Glomerular visceral epithelial cell (primary cell): Measurements from ENCODE around the gene TBC1D22A.

Experiments
- DNase-seq: peaks from one replicate; pipeline ENCODE4 v3.0.0-alpha.2; 2016; ENCODE audit errors: extremely low spot score

TBC1D22A gene

DNA sequence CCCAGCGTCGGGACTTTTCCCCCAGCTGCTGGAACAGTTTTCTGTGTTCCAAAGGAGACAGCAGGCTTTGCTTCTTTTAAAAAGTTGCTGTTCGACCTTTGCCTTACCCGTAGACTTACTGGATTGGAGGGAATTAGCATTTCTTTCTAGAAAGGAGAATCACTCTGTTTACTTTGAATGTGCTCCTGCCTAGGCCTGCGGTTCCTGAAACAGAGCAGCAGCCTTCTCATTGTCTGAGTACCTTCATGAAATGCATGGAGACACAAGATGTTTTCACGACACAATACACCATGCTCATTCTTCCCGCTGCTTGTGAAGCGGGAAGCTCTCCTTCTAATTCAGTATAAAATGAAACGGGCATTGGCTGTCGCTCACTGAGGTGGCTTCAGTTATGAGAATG is 196.2 kb downstream of the TBC1D22A start:
- no peak for DNase-seq

DNA sequence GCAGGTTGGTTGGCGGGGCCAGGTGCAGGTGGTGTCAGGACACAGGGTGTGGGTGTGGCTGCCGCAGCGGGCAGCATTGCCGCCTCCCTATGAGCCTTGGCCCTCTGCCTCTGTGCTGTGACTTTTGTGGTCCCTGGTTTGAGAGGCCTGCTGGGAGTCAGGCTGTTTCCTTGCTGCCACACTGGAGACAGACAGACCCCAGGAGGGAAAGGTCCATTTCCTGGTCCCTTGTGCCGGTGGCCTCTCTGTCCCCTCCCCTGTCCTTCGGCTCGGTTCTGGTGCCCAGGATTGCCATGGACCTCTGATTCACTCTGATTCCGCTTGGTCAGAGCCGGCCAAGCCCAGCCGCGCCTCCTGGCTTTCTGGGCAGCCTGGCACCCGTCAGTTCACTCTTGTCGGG is 196.9 kb downstream of the TBC1D22A start:
- DNase-seq = no peak

DNA sequence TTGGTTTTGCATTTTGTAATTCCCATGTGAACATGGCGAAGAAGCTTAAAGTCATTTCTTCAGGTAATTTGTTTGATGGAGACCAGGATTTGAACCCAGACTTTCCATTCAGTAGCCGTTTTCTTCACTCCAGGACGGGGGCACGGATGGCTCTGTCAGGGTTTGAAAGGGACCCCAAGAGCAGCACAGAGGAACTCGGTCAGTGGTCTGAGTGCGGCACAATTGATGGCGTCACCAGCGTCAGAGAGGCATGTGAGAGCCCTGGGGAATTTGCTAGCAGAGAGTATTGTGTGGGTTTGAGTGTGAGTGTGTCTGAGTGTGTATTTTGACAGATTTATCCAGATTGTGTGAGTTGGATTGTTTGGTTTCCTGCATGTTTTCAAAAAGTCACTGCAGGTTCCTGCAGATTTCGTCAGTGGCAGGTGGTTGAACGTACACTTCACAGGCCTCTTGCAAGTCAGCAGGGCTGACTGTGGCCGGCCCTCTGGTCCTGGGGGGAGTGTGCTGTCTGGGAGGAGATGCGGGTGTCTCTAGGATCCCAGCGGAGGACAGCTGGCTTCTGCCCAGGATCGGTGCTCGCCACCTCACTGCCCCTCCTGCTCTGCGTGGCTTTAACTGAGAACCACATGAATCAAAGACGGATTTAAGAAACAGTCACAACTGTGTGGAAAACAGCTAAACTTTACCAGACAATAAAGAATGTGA is 199.3 kb downstream of the TBC1D22A start:
- no peak for DNase-seq

DNA sequence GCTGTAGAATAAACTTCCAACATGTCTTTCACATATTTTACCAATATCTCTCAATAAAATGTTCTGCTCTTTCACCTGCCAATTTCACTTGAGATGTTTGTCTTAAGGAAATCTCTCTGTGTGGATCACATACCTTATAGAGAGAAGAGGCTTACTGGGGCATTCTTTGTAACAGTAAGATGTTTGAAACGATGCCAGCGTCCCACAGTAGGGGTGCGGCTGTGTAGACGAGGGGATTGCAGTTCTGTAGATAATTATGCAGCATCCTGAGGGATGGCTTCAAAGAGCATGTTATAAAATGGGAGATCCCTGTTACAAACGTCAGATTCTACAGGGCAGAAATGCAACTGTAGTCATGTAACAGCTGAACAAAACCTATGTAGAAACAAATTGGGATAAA is 200.0 kb downstream of the TBC1D22A start:
- DNase-seq = no peak

DNA sequence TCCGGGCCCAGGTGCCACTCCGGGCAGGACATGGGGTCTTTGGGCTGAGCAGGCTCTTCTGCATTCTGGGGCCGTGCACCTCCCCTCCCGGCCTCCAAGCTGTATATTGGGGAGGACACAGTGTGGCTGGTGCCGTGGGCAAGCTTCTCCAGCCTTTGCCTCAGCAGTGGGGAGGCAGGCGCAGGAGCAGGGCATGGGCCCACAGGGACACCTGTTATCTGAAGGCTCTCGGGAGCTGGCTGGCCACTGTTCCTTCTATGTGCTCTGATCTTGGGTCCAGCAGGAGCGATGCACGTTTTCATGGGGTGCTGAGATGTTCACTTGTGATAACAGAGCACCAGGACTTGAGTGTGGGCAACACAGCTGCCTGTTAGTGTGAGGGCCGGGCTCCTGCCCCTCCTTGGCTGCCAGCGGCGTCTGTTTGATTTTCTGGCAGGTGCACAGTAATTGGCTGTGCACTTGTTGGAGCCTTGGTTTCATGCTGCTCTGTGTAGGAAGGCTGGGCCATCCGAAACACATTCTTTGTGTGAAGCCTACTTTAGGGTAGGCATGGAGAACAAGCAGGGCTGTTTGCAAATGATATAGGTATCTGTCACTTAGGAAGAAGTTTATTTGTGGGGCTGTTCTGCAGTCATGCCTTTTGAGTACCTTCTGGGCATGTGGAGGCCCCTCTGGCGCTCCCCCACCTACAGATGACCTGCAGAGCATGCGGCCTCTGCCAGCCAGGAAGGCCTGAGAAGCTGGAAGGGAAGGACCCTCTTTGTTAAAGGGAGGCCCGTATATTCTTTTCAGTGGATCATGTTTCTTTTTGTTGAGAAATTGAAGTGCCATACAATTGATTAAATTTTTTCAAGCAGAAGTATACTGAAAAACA is 201.5 kb downstream of the TBC1D22A start:
- no peak for DNase-seq

DNA sequence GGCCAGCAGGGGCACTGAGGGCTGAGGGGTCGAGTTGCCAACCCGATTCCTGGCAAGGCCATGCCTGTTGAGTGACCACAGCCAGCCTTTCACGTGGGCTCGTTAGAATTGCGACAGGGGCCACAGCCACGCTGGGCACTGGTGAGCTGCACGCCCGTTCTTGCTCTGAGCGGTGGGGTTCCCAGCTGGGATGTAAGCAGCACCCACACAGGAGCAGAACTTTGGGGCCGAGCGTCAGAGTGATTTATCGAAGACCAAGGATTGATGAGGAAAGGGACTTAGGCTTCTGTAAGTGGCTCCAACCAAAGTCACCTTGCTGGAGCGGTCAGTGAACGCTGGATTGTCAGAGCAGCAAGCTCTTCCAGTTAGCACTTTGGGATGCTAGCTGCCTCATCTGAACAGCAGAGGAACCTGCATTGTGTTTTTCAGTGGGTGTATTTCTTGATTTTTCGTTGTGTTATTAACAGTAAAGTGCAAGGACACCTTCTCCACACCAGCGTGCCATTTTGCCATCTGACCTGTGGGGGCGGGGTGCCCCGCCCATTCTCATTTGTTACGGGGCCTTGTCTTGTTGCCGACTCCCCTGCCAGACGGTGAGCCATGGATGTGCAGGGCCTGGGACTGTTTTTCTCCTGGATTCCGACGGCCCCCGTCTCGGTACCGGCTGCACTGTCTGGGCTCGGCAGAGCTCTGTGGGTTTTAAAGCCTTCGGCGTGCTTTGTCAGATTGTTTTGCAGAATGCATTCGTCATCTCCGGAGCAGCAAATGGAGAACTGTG is 202.5 kb downstream of the TBC1D22A start:
- no peak for DNase-seq

DNA sequence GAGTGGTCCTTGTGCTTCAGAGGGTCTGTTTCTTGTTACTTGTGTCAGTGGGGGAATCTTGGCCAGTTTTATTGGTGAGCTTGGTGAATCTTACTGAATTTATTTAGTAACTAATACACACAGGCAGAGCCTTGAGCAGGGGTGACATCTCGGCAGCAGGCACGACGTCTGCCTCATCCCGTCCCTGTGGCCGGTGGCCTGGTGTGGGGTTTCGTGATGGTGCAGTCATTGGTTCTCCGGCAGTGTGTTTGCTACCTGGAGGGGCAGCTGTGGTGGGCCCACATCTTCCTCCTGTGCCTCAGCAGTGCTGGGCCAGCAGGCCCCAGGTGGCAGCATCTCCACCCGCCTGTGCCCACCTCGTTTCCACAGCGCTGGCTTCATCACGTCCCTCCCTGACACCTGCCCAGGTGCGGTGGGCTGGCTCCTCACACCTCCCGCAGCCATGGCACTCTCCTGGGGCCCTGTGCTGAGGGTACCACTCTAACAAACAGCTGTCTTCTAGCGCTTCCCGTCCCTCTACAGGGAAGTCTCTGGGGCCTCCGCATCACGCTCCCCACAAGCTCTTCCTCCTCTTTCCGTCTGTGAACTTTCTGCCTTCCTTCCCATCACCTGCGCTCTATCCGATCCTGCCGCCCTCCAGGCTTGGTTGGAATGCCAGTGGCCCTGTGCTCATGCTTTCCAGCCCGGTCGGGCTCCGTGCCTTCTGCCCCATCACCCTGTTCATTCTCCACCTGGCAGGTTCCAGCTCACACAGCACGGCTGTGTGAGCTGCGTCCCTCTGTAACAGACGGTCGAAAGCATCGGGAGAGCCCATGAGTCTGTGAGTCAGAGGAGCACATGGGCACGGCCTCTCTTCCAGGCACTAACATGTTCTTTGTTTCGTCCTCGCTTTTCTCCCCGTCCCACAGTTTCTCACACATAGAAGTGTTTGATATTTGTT is 203.4 kb downstream of the TBC1D22A start:
- no peak for DNase-seq

DNA sequence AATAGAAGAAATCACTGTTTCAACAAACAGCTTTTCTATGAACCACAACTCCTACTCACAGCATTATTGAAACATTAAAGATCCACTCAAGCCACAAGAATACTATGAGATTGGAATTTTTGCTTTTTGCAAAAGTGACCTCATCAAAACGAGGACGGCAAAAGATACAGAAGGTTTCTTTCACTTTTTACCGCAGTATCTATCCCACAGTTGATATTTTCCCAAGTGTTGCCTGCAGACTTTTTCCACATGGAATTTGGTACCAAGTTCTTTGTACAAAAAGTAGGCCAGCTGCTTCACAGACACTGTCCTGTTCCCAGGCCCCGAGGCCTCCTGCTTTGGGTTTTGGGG is 204.0 kb downstream of the TBC1D22A start:
- no peak for DNase-seq

DNA sequence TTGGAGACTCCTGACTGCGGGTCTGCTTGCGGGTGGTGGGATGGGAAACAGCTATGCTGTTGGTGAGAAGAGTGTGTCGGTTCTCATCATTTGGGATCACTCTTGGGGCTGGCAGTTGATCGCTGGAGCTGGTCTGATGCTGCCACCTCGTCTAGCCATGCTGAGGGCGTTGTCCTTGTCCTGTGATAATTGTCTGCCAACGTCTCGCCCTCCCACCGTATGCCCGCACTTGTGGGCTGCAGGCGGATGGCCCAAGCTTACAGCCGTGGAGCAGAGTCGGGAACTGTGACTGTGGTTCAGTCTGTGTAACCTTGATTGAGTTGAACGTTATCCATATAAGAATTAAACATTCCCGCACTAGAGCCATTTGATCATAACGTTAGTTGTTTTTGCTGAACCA is 204.4 kb downstream of the TBC1D22A start:
- no peak for DNase-seq

DNA sequence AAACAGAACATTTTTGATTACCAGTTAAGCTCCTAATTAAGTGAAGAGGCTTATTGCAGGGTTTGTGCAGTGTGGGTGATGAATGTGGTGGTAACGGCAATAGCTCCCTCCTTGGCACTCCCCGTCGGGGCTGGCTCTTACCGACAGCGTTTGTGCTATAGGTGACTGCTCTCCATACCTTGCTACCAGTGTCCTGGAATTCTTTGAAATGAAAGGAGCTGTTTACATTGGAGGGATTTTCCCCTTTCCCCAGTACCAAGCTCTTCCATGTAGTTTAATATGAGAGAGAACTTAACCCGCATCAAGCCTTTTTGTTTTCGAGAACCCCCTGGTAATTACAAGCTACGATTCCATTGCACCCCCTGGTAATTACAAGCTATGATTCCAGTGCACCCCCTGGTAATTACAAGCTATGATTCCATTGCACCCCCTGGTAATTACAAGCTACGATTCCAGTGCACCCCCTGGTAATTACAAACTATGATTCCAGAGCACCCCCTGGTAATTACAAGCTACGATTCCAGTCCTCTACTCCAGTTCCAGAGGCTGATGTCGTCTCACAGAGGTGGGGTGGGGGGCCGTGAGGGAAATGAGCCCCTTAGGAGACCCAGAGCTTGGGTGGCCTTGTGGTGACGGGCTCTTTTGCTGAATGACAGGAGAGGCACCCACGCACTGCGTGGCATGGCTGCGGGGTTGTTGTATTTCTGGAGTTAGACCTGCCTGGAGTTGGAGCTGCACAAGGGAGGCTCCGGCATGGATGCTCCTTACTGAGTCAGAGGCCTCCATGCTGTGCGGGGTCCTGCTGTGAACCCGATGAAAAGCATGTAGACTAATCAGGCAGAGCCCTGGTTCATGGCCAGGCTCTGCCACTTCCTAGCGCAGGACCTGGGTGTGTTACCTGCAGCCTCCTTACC is 205.3 kb downstream of the TBC1D22A start:
- DNase-seq = no peak

DNA sequence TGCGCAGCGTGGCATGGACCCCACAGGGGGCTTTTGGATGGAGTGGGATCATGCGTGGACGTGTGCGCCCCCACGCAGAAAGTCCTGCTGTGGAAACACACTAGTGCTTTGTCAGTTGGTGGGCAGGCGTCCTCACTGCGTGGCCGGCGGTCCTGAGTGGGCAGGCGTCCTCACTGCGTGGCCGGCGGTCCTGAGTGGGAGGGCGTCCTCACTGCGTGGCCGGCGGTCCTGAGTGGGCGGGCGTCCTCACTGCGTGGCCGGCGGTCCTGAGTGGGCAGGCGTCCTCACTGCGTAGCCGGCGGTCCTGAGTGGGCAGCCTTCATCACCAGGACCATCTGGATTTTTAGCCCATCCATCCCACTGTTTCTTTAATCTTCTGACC is 205.9 kb downstream of the TBC1D22A start:
- DNase-seq = no peak

DNA sequence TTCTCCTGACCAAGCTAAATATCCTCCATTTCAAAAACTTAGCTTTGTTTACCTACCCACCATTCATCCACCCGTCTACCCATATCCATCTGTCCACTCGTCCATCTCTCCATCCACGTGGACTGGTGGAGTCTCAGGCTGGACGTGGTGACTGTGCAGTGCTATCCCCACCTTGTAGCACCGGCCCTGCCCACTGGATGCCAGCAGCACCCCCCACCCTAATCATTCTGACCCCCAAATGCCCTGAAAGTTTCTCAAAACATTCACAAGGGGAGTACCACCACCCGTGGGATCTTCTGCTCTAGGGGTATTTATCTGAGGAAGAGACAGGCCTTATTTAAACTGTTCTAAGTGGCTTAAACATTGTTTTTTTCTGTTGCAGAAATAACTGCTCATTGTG is 206.4 kb downstream of the TBC1D22A start:
- no peak for DNase-seq

DNA sequence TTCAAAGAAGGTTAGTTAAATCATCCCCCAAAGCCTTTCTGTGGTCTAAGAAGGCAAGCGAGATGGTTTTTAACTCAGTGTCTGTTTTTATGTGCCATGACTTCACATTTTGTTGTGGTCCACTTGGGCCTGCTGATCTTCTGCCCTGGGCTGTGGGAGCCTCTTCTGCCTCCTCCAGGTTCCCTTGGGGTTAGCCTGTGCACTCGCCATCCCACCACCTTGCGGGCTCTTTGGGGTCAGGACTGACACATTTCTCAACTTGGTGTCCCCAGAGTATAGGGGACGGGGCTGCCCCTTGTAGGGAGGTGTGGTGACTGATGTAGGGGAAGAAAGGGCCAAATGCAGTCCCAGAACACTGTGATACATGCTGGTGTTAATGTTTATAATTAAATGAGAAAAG is 207.0 kb downstream of the TBC1D22A start:
- no peak for DNase-seq

DNA sequence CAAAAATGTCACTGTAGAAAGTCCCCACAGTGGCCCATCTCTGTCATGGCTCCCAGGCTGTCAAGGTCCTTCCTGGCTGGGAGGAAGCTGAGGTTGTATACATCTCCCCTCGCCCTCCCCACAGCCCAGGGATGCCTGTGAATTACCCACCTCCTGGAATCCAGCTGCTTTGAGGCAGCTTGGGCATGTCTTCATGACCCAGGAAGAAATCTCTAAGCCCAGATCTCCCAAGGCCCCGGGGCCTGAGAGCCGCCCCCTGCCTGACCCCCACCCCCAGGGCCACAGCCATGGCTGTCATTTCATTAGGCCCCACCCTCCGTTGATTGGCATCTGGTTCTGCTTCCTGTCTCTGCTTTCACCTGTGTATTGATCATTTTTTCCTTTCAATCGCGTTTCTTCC is 207.5 kb downstream of the TBC1D22A start:
- no peak for DNase-seq

DNA sequence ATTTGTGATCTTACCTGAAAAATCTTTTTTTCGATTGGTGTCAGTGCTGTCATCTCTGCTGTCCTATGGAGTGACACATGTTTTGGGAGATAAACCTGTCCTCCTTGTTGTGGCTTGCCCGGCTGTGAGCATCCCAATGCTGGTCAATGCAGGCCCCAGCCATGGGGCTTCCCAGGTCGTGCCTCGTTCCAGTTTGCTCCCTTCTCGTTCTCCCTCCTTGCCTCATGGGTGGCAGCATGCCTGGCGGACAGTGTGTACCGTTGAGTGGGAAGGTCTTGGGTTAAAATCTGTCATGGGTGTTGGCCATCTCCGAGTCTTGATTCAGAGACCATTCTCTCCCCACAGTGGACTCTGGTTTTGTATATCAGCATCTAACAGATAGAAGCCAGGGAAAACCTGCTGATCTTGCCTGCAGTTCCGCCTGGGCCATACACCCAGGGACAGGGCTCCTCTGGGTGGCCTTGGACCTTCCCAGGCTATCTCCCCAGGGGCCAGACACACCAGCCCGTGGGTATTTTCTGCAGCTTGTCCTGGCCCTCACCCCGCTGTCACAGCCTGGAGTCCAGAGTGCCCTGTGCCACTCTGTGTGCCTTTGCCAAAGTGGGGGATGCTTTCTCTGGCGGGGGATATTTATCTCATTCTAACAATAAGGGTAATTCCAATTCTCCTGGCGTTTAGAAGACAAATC is 208.1 kb downstream of the TBC1D22A start:
- no peak for DNase-seq

DNA sequence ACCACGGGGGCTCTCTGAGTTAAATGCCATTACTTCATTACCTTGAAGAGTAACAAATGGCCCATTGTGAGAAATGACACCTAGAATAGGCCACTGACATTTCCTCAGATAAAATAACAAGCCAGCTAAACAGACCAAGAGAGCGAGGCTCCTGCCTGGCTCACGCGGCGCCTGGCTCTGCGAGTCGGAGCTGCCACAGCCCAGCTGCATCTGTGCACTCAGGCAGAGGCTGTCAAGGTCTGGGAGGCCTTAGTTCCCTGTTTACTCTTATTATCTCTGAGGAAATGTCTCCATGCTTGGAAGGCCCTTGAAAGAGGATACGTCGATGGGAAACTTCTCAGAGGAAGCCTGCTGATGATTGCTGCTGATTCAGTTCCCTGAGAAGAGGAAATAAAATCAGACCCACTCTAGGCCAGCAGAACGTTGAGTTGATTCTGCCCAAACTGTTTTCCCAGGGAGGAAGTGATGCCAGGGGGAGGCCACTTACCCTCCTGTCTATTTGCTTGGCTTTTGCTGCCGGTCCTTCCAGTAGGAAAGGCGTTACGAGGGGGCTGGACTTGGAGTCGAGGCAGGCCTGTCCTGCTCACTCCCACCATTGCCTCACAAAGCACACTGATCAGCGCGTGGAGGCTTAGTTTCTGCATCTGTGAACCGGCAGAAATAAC is 208.8 kb downstream of the TBC1D22A start:
- peak; percentile 27 for DNase-seq

DNA sequence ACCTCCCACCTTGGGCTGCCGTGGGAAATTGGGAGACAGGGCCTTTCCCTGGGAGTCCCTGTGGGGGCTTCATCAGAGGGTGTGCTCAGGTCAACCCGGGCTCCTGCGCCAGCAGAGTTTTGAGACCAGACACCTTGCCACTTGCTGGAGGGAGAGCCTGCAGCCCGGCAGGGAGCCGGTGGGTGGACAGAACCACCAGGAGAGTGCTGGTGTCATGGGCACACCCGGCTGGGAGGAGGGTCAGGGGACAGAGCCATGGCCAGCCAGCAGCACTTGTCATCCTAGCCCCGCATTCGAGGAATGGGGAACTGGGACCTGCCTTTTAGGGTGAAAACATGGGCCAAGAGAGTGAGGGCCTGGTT is 209.3 kb downstream of the TBC1D22A start:
- no peak for DNase-seq

DNA sequence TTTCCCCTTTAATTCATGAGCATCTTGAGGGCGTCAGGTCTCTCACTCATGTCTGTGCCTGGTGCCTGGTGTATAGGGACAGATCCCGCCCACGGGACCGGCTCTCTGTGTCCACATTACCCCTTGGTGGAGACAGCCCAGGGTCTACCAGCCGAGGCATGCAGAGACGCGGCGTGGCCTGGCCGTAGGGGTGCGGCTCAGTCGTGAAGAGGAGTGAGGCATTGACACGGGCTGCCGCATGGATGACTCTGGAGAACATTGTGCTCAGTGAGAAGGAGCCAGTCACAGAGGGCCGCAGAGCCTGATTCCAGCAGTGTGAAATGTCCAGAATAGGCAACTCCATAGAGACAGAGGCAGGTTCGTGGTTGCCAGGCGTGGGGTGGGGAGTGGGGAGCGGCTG is 209.8 kb downstream of the TBC1D22A start:
- DNase-seq = no peak
